HG02623 (cell line): ENCODE results near the gene FAM200A.
"Not testable (repeated sequence)": the region's sequence is repeated elsewhere in the genome, so short reads cannot be mapped to it uniquely, and the experiment has no call there.

Experiments used
- ATAC-seq: cut with Tn5 transposase; IDR thresholded peaks from one replicate; pipeline ENCODE4 v1.9.1; 2021; ENCODE audit warnings: moderate library complexity; ENCODE audit not compliant: unreplicated experiment

Gene FAM200A

DNA sequence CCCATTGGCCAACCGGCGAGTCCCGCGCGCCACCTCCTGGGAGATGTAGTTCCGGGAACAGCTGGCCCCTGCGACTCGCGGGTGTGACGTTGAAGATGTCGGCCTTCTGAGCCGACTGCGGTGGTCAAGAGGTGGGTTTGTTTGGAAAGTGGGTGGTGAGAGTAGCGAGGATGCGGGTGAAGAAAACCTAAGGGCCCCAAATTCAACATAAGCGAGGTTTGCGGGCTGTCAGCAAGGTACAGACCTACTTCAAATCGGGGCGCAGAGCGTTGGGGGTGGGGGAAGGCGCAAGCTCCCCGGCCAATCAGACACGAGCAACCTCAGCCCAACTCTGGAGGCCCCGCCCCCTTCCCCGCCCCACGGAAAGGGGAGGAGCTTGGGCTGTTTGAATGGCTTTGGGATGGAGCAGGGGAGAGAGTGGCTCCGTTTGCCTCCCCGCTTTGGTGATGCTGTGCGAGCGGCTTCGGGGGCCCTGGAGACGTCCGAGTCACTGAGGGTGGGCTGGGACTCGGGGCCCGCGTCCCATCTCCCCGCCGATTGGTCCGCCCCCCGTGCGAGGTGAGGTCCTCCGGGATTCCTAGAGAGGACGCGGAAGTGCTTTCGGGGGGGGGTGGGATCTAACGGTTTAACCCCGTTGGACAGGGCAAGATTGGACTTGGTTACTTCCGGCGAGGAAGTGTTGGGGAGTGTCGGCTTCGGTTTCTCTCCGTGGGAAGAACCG, 47.2 kb downstream of the FAM200A start, which contains the start of gene ZKSCAN5:
TSS of gene ZKSCAN5 (plus strand) at position 60 of the 721 bp plus-strand sequence. CDS start 1,383 bp downstream, outside the sequence.
- peak; percentile 74 for ATAC-seq

DNA sequence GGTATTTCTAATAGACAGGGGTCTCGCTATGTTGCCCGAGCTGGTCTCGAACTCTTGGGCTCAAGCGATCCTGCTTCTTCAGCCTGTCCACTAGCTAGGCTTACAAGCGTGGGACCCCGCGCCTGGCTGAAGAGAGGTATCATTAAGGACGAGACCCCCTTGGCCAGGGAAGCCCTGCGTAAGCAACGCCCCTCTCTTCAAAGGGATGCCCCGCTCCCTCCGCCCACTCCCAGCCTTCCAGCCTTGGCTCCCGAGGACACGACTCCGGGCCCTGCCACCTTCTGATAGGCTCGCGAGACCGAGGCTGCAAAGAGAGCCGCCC, 47.7 kb downstream of the FAM200A start:
- ATAC-seq: no peak

DNA sequence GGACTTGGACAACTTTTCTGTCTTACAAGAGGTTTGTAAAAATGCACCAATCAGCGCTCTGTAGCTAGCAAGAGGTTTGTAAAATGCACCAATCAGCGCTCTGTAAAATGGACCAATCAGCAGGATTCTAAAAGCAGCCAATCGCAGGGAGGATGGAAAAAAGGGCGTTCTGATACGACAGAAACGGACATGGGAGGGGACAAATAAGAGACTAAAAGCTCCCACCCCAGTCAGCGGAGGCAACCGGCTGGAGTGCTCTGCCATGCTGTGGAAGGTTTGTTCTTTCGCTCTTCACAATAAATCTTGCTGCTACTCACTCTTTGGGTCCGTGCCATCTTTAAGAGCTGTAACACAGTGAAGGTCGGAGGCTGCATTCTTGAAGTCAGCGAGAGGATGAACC, 50.7 kb downstream of the FAM200A start:
- ATAC-seq: not testable (repeated sequence)

- ATAC-seq: no peak
These were observed 51.3 kb downstream of the FAM200A start for GRCh38 chr7:99500637-99501009.

DNA sequence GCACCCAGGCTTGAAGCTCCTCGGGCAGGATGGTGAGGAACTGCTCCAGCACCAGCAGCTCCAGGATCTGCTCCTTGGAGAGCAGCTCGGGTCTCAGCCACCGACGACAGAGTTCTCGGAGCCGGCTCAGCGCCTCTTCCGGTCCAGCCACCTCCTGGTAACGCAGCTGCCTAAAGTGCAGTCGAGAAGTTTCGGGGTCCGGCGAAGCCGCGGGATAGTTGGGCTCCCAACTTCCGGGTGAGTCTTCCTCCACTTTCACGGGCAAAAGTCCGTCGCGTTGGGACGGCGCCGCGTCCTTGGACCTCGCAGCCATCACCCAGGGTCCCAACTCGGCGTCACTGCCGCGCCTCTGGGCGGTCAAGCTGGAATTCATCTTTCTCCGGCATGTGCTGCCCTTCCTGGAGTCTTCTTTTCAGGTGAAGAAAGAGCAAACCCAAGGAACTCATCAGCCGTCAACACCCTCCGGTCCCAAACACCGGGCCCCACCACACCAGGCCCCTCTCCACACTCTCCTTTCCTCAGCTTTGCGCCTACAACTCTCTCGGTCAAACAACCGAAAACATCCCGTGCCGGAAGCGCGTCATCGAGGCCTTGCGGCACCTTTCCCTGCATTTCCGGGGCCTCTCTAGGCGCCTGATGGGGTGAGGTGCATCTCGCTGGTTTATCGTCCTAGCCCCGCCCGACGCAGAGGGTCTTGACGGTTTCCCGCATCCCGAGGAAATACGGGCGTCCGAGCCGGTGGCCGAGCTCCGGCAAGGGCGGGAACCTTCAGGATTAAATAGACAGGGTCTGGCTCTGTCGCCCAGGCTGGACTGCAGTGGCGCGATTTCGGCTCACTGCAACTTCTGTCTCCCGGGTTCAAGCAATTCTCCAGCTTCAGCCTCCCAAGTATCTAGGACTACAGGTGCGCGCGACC, 51.9 kb downstream of the FAM200A start, which contains the start of gene ZNF394:
TSS of gene ZNF394 (minus strand) at position 561 of the 916 bp plus-strand sequence. CDS start at position 373, 188 bp downstream.
- ATAC-seq: no peak

DNA sequence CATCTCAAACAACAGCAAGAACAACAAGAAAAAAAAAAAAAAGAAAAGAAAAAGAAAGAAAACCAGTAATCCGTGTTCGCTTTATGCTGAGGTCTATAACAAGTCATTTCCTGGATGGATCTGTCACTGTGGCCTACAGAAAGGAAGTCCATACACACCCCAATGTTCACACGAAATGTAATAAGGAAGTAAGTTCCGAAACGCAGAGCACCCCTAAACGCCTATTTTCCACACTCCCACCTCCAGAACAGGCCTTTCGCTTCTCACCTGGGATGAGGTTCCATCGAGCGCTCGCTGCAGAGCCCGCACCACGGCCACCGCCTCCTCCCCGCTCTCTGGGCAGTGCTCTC, 52.6 kb downstream of the FAM200A start:
- no peak for ATAC-seq

DNA sequence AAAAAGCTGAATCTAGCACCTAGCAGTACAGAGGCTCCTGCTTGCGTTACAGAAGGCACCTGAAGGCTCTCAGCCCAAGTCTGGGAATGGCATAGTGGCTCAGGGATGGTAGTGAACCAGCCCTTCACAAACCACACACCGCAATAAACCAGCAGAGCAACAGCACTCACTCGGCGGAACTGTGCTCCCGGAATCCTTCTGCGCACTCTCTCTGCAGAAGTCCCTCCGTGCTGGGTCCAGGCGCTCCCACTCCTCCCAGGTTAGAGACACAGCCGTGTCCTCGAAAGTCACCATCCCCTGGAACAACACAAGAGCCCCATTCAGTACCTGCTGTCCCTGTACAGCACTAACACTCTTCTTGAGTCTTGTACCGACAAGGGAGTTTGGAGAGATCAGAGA, 53.4 kb downstream of the FAM200A start:
- ATAC-seq: no peak

GRCh38 chr7:99497766-99498545, 54.0 kb downstream of the FAM200A start:
- no peak for ATAC-seq
